MM.1S (cell line): ENCODE data around the gene DNAJB6.

Experiments used
- DNase-seq: peaks from one replicate; pipeline ENCODE4 v3.0.0-alpha.2; 2015
- H2AFZ ChIP-seq: fragments of 300-600 bp; sonication (generic); 2 replicates; pipeline ENCODE4 v1.6.0; 2016; ENCODE audit warnings: antibody characterized with exemption, low read length
- H3F3A ChIP-seq: fragments of 300-600 bp; sonication (generic); 2 replicates; pipeline ENCODE4 v1.6.1; 2016; ENCODE audit warnings: mild to moderate bottlenecking, antibody characterized with exemption, low read length, moderate library complexity, mixed read lengths; ENCODE audit not compliant: insufficient read depth
- H3K27ac ChIP-seq: fragments of 300-600 bp; sonication (generic); 2 replicates; pipeline ENCODE4 v1.5.1; 2016; ENCODE audit warnings: mild to moderate bottlenecking, low read length
- H3K27me3 ChIP-seq: fragments of 300-600 bp; sonication (generic); replicated peaks from 2 replicates; pipeline ENCODE4 v1.6.0; 2016; ENCODE audit warnings: low read length; ENCODE audit not compliant: insufficient read depth
- H3K36me3 ChIP-seq: fragments of 300-600 bp; sonication (generic); replicated peaks from 2 replicates; pipeline ENCODE4 v1.6.1; 2016; ENCODE audit warnings: mild to moderate bottlenecking, low read length, mixed read lengths; ENCODE audit not compliant: insufficient read depth
- H3K4me1 ChIP-seq: fragments of 300-600 bp; sonication (generic); 2 replicates; pipeline ENCODE4 v1.6.1; 2016; ENCODE audit warnings: low read length, mixed read lengths
- H3K4me2 ChIP-seq: fragments of 300-600 bp; sonication (generic); 2 replicates; pipeline ENCODE4 v1.6.0; 2016; ENCODE audit warnings: low read depth, low read length
- H3K4me3 ChIP-seq: fragments of 300-600 bp; sonication (generic); 2 replicates; pipeline ENCODE4 v1.5.1; 2016; ENCODE audit warnings: low read length, mixed read lengths
- H3K79me2 ChIP-seq: fragments of 300-600 bp; sonication (generic); 2 replicates; pipeline ENCODE4 v1.6.1; 2016; ENCODE audit warnings: mixed run types, low read length, mixed read lengths
- H3K9ac ChIP-seq: fragments of 300-600 bp; sonication (generic); 2 replicates; pipeline ENCODE4 v1.6.1; 2016; ENCODE audit warnings: low read length, mixed read lengths
- H3K9me2 ChIP-seq: fragments of 300-600 bp; sonication (generic); replicated peaks from 2 replicates; pipeline ENCODE4 v1.6.1; 2016; ENCODE audit warnings: mild to moderate bottlenecking, low read length, mixed read lengths; ENCODE audit not compliant: insufficient read depth
- H3K9me3 ChIP-seq: fragments of 300-600 bp; sonication (generic); replicated peaks from 2 replicates; pipeline ENCODE4 v1.6.1; 2016; ENCODE audit warnings: mild to moderate bottlenecking, low read length, mixed read lengths; ENCODE audit not compliant: insufficient read depth
- H4K20me1 ChIP-seq: fragments of 300-600 bp; sonication (generic); 2 replicates; pipeline ENCODE4 v1.6.1; 2016; ENCODE audit warnings: mild to moderate bottlenecking, low read length, moderate library complexity, mixed read lengths; ENCODE audit not compliant: insufficient read depth
- CTCF ChIP-seq: fragments of 300-600 bp; sonication (generic); IDR thresholded peaks from 2 replicates; pipeline ENCODE4 v1.5.1; 2016; ENCODE audit warnings: antibody characterized with exemption, low read length, mixed read lengths
- EZH2 ChIP-seq: fragments of 300-600 bp; sonication (generic); optimal IDR thresholded peaks from 2 replicates; pipeline ENCODE3; 2017; ENCODE audit warnings: low read depth, mild to moderate bottlenecking, antibody characterized with exemption, low read length, mixed read lengths
- EZH2phosphoT487 ChIP-seq: fragments of 300-600 bp; sonication (generic); IDR thresholded peaks from 2 replicates; pipeline ENCODE4 v1.6.1; 2018; ENCODE audit warnings: antibody characterized with exemption, low read length

The DNAJB6 gene

DNA sequence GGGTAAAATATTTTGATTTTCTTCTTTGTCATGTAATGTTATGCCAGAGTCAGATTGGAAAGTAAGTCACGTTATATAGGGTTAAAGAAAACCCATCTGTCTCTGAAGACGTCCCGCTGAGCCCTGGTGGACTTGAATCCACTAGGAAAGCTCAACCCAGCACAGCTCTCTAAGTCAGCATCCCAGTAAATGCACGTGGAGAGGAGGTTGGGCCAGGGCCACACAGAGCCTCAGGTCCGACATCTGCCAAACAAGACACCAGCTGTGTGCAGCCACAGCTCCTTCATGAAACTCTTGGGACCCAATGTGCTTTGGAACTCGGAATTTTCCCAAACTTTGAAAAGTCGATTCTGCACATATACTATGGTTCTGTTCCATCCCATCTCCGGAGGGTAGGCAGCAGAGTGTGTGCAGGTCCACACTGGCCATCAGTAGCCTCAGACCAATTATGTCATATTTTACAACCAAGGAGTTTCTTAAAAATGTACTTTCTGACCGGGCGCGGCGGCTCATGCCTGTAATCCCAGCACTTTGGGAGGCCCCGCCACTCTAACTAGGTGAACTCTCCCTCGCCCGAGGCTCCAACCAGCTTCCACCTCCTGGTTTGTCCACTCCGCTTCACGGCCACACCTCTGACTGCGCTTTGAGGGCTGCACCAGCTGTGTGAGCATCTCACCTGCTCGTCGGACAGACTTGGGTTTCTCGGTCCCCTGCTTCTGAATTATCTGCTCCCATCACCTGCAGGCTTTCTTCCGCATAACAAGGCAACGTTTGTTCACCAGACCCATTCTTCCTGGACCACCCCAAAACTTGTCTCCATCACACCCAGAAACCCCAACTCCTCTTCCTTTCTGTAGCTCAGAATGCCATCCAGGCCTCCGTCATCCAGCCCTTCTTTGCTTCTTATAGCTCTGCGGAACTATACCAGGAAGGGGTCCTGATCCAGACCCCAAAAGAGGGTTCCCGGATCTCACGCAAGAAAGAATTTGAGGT is 29.7 kb upstream of the DNAJB6 start:
- TF ChIP-seq CTCF = no peak
- TF ChIP-seq EZH2phosphoT487 = no peak
- TF ChIP-seq EZH2 = no peak
- H3F3A ChIP-seq = peaks cover 2% of the 10 kb centered on the region; the same call in 1 of the 2 replicates

GRCh38 chr7:157309988-157310668 is 26.7 kb upstream of the DNAJB6 start:
- H3K36me3 ChIP-seq = no peaks in the 10 kb centered on the region
- H3K9me2 ChIP-seq = no peaks in the 10 kb centered on the region
- no peaks in the 10 kb centered on the region for H3K9me3 ChIP-seq
- no peaks in the 10 kb centered on the region for H3K4me1 ChIP-seq
- no peak overlapping the region for H2AFZ ChIP-seq
- H3K4me2 ChIP-seq = no peak overlapping the region
- no peaks in the 10 kb centered on the region for H4K20me1 ChIP-seq
- no peaks in the 10 kb centered on the region for H3K27me3 ChIP-seq
- H3K27ac ChIP-seq = no peak overlapping the region
- no peak overlapping the region for H3K9ac ChIP-seq
- H3K4me3 ChIP-seq = no peak overlapping the region
- H3F3A ChIP-seq = no peaks in the 10 kb centered on the region
- DNase-seq = no peak
- TF ChIP-seq EZH2phosphoT487 (no peak), CTCF (no peak), EZH2 (no peak)
- no peaks in the 10 kb centered on the region for H3K79me2 ChIP-seq

More for the DNA sequence above, 29.7 kb upstream of the DNAJB6 start:
- Histone ChIP-seq H3K9me2 (no peaks in the 10 kb centered on the region), H3K4me2 (no peak overlapping the region), H3K27me3 (no peaks in the 10 kb centered on the region), H3K27ac (no peak overlapping the region), H3K79me2 (no peaks in the 10 kb centered on the region), H3K4me1 (peaks cover 4% of the 10 kb centered on the region; the same call in 1 of the 2 replicates), H4K20me1 (no peaks in the 10 kb centered on the region), H2AFZ (no peak overlapping the region), H3K9me3 (no peaks in the 10 kb centered on the region), H3K4me3 (no peak overlapping the region), H3K36me3 (no peaks in the 10 kb centered on the region), H3K9ac (no peak overlapping the region)
- no peak for DNase-seq

- Histone ChIP-seq H4K20me1 (no peaks in the 10 kb centered on the region), H3K4me3 (no peak overlapping the region), H3K9ac (no peak overlapping the region), H3K79me2 (no peaks in the 10 kb centered on the region), H3K9me3 (no peaks in the 10 kb centered on the region), H3K27ac (no peak overlapping the region), H3K27me3 (no peaks in the 10 kb centered on the region), H3K4me2 (no peak overlapping the region), H3F3A (no peaks in the 10 kb centered on the region), H3K4me1 (no peaks in the 10 kb centered on the region), H2AFZ (no peak overlapping the region), H3K9me2 (no peaks in the 10 kb centered on the region), H3K36me3 (no peaks in the 10 kb centered on the region)
- DNase-seq = no peak
- TF ChIP-seq EZH2 = no peak
These were observed 26.1 kb upstream of the DNAJB6 start for GRCh38 chr7:157310676-157311185.
